Measurements from ENCODE around the gene THSD4.

- TF ChIP-seq POLR2A (IDR thresholded peaks at IDR 0.05) (no peak), CTCF (IDR thresholded peaks at IDR 0.05) (no peak)
These were observed 233.3 kb downstream of the THSD4 start for GRCh38 chr15:71348597-71348996.
